ENCODE measurements around the gene SPACA5B.
A peak's percentile ranks its signal among the peaks of the same experiment; 100 is the strongest.
"Not testable (repeated sequence)": the region's sequence is repeated elsewhere in the genome, so short reads cannot be mapped to it uniquely, and the experiment has no call there.

SPACA5B gene

GRCh38 chrX:48130326-48130725 lies at the start of gene SPACA5B:
TSS of gene SPACA5B (plus strand) at chrX:48130626. CDS start at chrX:48130688, 62 bp downstream.
- DNase-seq = not testable (repeated sequence)

DNA sequence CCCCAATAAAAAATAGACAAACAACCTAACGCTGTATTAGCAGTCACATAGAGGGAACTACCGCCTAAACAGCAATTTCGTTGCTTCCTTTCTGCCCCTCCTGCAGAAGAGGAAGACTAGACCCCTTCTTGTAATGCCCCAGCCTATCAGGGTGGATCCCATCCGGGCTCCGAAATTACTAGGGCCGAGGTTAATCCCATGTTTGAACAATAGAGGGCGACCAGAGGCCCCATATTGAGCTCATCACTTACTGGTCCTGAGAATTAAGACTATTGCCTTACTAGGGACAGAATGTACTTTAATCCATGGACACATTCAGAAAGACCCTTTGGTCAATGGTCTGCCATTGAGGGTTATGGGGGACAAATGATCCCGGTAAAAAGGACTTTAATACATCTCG lies 47.2 kb upstream of the SPACA5B start:
- peak; percentile 45 for DNase-seq

DNA sequence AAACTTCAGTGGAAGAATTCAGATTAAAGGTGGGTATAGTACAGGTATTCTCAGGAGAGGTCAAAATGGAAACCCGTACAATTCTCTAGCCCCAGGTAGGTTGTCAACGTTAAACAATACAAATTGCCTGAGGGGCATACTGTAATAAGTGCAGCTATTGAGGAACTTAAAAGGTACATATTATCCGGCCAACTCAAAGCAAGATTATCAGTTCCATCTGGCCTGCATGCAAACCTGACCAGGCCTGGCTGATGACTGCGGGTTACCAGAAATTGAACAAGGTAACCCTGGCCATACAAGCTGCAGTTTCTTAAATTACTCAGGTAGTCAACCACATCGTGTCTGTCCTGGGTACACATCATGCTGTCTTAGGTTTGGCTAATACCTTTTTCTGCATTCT lies 46.7 kb upstream of the SPACA5B start:
- DNase-seq = no peak

DNA sequence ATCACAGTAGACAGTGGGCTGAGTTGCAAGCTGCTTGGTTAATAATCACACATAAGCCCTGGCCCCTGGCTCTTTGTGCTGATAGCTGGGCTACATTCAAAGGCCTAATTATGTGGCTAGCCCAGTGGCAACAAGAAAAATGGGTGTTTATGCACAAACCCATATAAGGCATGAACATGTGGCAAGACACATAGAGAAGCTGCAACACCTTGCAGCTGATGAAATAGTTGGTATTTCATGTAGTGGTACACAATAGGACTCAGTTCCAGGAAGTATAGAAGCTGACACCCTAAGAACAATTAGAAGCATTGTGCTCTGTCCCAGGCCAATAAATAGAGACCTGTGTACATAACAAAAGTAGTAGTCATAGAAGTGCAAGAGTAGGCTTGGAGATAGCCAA lies 44.3 kb upstream of the SPACA5B start:
- no peak for DNase-seq

DNA sequence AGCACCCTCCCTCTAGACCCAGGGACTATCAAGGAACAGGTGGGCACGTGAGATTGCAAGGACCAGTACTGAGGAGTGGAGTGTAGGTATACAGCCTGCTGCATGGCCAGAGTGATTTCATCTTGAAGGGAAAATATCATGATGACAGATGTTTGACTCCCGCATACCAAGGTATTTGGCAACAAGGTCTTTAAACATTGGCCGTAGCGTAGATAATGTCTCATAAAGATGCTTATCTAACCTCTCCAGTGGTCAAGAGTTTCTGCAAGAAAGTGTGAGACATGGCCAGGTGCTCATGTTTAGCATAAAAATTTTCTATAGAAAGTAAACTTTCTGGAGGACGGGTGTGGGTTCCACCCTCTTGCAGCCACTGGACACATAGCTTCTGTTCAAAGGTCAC lies 40.3 kb upstream of the SPACA5B start:
- DNase-seq = no peak

DNA sequence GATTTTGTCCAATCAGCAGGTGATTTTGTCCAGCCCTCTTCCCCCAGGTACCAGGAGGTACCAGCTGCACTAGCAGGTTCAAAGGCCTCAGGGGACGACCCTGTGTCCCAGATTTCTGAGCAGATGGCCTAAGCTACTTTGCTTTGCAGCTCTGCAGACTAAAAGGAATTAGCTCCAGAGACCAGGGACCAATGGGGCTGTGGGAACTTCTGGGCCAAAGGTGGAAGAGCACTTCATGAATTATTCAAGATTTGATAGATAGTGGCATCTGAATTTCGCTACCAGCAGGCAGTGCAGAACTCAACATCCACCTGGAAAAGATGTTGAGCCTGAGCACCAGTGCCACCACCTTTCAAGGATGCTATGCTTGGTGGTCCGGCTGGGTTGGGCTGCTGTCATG lies 37.9 kb upstream of the SPACA5B start:
- not testable (repeated sequence) for DNase-seq

DNA sequence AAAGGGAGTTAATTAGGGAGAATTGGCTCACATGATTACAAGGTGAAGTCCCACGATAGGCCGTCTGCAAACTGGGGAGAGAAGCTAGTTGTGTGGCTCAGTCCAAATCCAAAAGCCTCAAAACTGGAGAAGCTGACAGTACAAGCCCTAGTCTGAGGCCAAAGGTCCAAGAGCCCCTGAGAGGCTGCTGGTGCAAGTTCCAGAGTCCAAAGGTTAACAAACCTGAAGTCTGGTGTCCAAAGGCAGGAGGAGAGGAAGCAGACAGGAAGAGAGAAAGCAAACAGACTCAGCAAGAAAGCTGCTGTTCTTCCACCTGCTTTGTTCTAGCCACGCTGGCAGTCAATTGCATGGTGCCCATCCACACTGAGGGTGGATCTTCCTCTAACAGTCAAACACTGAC lies 29.0 kb upstream of the SPACA5B start:
- DNase-seq = no peak

- DNase-seq = no peak
Observed at GRCh38 chrX:48102874-48103374, 27.5 kb upstream of the SPACA5B start.

- DNase-seq = no peak
Observed at GRCh38 chrX:48107717-48108116, 22.7 kb upstream of the SPACA5B start.

DNA sequence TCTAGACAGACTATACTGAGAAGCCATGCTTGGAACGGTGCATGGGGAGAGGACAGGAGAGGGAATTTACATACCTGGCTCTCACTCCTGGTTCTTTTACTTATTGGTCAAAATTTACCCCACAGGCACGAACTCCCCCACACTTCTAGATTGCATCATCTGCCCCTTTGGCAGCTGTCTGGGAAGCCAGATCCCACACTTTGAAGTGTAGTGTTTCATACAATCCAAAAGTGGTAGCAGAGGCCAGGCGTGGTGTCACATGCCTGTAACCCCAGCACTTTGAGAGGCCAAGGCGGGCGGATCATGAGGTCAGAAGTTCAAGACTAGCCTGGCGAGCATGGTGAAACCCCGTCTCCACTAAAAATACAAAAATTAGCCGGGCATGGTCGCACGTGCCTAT lies 5.1 kb upstream of the SPACA5B start:
- DNase-seq = not testable (repeated sequence)

- not testable (repeated sequence) for DNase-seq
Observed at GRCh38 chrX:48132308-48132844, 1.9 kb downstream of the SPACA5B start.

DNA sequence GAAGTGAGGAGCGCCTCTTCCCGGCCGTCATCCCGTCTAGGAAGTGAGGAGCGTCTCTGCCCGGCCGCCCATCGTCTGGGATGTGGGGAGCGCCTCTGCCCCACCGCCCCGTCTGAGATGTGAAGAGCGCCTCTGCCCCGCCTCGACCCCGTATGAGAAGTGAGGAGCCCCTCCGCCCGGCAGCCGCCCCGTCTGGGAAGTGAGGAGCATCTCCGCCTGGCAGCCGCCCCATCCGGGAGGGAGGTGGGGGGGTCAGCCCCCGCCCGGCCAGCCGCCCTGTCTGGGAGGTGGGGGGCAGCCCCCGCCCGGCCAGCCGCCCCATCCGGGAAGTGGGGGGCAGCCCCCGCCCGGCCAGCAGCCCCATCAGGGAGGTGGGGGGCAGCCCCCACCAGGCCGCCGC lies 8.7 kb downstream of the SPACA5B start:
- not testable (repeated sequence) for DNase-seq

DNA sequence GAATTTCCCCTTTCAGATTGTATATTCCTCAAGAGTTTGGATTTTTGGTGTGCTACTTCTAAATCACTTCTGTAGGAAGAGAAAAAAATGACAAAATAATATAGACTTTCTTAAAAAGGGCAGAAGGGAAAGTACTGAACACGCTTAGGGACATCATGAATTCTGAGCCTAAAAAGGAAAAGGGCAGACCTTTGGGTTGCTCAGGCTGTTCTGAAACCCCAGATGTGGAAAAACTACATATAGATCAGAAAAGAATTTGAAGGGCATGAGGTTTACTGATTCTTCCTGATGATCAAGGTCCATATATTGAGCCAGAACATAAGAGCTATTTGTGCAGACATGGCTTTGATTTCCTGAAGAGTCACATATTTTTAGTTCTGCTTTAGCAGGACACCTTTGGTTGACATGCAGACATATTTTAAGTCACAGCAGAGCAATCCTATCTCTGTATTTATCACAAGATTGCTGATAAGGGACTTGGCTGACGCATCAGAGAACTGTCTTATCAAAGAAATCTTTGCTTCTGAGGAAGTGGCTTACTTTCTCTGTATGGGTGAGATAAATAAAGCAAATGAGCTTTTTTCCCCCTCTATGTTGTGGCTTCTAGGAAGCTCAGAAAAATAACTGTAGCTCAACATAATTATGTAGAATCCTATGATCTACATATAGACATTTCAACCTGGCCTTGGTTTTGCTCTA lies 11.5 kb downstream of the SPACA5B start:
- DNase-seq = not testable (repeated sequence)

GRCh38 chrX:48142697-48143096 lies 12.3 kb downstream of the SPACA5B start:
- DNase-seq = peak; percentile 35

DNA sequence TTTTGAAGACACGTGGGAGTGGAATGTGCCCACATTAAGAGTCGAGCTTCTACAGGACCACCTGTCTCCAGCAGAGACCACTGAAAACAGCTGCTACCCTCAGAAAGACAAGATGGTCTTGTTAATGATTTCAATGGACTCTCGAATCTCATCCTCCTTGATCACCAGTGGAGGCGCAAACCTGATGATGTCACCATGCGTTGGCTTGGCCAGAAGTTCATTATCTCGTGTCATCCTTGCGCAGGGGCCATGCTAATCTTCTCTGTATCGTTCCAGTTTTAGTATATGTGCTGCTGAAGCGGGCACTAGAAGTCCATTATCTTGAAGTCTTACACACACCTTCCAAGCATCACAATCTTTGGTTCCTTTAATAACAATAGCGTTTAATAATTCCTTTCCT lies 23.3 kb downstream of the SPACA5B start:
- DNase-seq = no peak

GRCh38 chrX:48154796-48155195 lies 24.4 kb downstream of the SPACA5B start:
- no peak for DNase-seq

DNA sequence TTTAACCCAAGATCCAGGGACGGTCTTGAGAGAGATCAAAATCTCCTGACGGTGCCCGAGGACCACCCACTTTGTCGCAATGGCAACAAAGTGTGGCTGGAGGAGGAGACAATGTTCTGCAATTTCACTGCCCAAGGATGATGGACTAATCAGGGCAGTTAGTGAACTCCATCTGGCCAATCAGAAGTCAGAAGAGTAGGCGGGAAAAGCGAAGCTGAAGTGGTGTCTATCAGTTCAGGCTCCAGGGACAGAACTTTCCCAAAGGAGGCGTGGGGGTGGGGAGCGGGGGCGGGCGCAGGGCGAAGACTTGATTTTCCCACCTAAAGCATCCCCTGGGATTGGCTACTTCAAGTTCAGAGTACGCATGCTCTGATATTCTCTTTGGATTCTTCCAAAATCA lies 25.6 kb downstream of the SPACA5B start:
- DNase-seq = no peak

- DNase-seq = no peak
Observed at GRCh38 chrX:48165241-48165640, 34.8 kb downstream of the SPACA5B start.

DNA sequence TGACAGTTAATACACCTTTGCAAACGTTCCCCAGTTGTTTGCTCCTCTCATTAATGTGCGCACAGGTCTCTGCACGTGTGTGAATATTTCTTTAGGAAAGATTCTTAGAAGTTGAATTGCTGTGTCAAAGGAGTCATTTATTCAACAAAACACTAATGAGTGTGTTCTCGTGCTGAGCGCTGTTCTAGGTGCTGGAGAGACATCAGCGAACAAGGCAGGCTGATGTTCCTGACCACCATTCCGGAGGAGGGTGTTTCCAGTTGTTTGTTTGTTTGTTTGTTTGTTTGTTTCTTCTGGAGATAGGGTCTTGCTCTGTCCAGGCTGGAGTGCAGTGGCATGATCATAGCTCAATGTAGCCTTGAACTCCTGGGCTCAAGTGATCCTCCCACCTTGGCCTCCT lies 35.9 kb downstream of the SPACA5B start:
- not testable (repeated sequence) for DNase-seq

DNA sequence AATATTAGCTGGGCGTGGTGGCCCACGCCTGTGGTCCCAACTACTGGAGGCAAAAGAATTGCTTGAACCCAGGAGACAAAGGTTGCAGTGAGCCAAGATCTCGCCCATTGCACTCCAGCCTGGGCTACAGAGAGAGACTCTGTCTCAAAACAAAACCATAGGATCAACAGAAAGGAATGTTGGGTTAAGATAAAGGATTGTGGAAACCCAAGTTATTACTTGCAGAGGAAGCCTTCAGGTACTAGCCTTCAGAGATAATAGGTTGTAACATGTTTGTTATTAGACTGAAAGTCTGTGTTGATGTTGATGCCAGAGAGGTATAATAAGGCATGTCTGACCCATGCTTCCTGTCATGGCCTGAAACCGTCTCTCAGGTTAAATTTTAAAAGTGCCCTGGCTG lies 49.3 kb downstream of the SPACA5B start:
- no peak for DNase-seq

DNA sequence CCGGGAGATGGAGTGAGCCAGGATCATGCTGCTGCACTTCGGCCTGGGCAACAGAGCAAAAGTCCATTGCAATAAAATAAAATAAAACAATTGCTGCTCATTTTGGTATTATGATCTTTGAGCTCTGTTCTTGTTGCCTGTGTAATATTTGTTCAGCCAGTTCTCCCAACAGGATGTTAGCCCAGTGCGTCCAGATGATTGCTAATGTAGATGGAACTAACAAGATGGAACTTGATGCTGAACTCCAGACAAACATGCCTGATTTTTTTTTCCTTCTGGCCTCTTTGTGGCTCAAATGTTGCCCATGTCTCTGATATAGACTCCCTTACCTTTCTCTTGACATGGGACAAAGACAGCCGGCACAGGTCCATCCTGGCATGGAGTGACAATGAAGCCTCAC lies 50.4 kb downstream of the SPACA5B start:
- no peak for DNase-seq

DNA sequence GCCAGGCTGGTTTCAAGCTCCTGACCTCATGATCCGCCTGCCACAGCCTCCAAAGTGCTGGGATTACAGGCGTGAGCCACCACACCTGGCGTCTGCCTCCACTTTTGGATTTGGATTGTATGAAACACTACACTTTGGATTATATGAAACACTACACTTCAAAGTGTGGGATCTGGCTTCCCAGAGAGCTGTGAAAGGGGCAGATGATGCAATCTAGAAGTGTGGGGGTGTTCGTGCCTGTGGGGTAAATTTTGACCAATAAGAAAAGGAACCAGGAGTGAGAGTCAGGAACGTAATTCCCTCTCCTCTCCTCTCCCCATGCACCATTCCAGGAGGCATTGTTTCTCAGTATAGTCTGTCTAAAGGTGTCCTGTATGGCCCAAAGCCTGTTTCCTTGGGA lies 51.5 kb downstream of the SPACA5B start:
- DNase-seq = not testable (repeated sequence)

All from activated naive CD4-positive, alpha-beta T cell treated with Interleukin-2 at 50 U/mL for 16 hours (primary cell).